ENCODE measurements around the gene BRIP1. TPM values are rescaled to one million over a fixed set of nuclear protein-coding genes. Genes with fewer than 3 reads are reported as not detected.

BRIP1 gene
- total RNA-seq, 1 experiment from 2014 or later = 8.5 TPM

GRCh38 chr17:61749823-61750404 lies 113.4 kb downstream of the BRIP1 start:
- H3K36me3 ChIP-seq (ENCODE audit: insufficient read depth, low read length) = peaks cover 22% of the 10 kb centered on the region
- H2AFZ ChIP-seq (ENCODE audit: low read length) = no peak overlapping the region
- H3K9ac ChIP-seq (ENCODE audit: low read length) = no peak overlapping the region
- DNase-seq = no peak
- no peaks in the 10 kb centered on the region for H3K9me2 ChIP-seq (replicated peaks; ENCODE audit: insufficient read depth, low read length)
- no peaks in the 10 kb centered on the region for H3K4me1 ChIP-seq (ENCODE audit: low read length)
- no peak overlapping the region for H3K4me2 ChIP-seq (ENCODE audit: low read depth, low read length, poor library complexity, severe bottlenecking)
- H3K9me3 ChIP-seq (ENCODE audit: low read length) = peaks cover 7% of the 10 kb centered on the region; the same call in 1 of the 2 replicates
- H3K27me3 ChIP-seq (ENCODE audit: low read length) = no peaks in the 10 kb centered on the region
- H3K79me2 ChIP-seq (ENCODE audit: low read length) = 0 out of 2 replicates have a peak, but pooled peaks cover 2% of the 10 kb centered on the region
- no peaks in the 10 kb centered on the region for H4K20me1 ChIP-seq (ENCODE audit: insufficient read depth, low read depth, low read length)
- no peak overlapping the region for H3K4me3 ChIP-seq (ENCODE audit: low read length)
- H3K27ac ChIP-seq (ENCODE audit: low read length) = no peak overlapping the region

DNA sequence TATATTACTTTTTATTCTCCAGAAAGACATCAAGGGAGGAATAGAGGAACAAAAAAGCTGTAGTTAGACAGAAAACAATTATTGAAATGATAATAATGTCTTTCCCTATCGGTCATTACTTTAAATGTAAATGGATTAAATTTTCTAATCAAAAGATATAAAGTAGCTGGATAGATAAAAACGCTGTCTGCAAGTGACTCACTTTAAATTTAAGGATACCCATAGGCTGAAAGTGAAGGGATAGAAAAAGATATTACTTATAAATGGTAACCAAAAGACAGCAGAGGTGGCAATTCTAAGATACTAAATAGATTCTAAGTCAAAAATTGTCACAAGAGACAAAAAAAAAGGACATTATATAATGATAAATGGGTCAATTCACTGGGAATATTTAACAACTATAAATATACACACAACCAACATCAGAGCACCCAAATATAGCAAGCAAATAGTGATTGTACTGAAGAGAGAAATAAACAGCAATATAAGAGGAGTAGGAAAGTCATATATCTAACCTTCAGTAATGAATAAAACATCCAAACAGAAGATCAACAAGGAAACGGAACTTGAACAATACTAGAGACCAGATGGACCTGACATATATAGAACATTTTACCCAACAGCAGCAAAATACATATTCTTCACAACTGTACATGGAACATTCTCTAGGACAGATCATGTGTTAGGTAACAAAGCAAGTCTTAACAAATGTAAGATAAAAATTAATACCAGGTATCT lies 116.9 kb downstream of the BRIP1 start:
- Histone ChIP-seq H3K27me3 (ENCODE audit: low read length) (no peaks in the 10 kb centered on the region), H3K36me3 (ENCODE audit: insufficient read depth, low read length) (peaks cover 49% of the 10 kb centered on the region), H3K9me3 (ENCODE audit: low read length) (peaks cover 9% of the 10 kb centered on the region), H3K9ac (ENCODE audit: low read length) (no peak overlapping the region), H3K27ac (ENCODE audit: low read length) (no peak overlapping the region), H3K4me2 (ENCODE audit: low read depth, low read length, poor library complexity, severe bottlenecking) (no peak overlapping the region), H3K79me2 (ENCODE audit: low read length) (0 out of 2 replicates have a peak, but pooled peaks cover 2% of the 10 kb centered on the region), H3K9me2 (replicated peaks; ENCODE audit: insufficient read depth, low read length) (no peaks in the 10 kb centered on the region), H3K4me1 (ENCODE audit: low read length) (no peaks in the 10 kb centered on the region), H2AFZ (ENCODE audit: low read length) (no peak overlapping the region), H3K4me3 (ENCODE audit: low read length) (no peak overlapping the region), H4K20me1 (ENCODE audit: insufficient read depth, low read depth, low read length) (no peaks in the 10 kb centered on the region)
- DNase-seq = no peak

GRCh38 chr17:61744804-61745203 lies 118.5 kb downstream of the BRIP1 start:
- 0 out of 2 replicates have a peak, but pooled peaks cover 2% of the 10 kb centered on the region for H3K79me2 ChIP-seq (ENCODE audit: low read length)
- H4K20me1 ChIP-seq (ENCODE audit: insufficient read depth, low read depth, low read length) = no peaks in the 10 kb centered on the region
- H3K9me2 ChIP-seq (replicated peaks; ENCODE audit: insufficient read depth, low read length) = no peaks in the 10 kb centered on the region
- peaks cover 9% of the 10 kb centered on the region for H3K9me3 ChIP-seq (ENCODE audit: low read length)
- DNase-seq = no peak
- H3K4me2 ChIP-seq (ENCODE audit: low read depth, low read length, poor library complexity, severe bottlenecking) = no peak overlapping the region
- no peak overlapping the region for H3K9ac ChIP-seq (ENCODE audit: low read length)
- H3K27ac ChIP-seq (ENCODE audit: low read length) = no peak overlapping the region
- H3K27me3 ChIP-seq (ENCODE audit: low read length) = no peaks in the 10 kb centered on the region
- H2AFZ ChIP-seq (ENCODE audit: low read length) = no peak overlapping the region
- H3K4me3 ChIP-seq (ENCODE audit: low read length) = no peak overlapping the region
- H3K4me1 ChIP-seq (ENCODE audit: low read length) = no peaks in the 10 kb centered on the region
- H3K36me3 ChIP-seq (ENCODE audit: insufficient read depth, low read length) = peaks cover 61% of the 10 kb centered on the region

- no peak overlapping the region for H2AFZ ChIP-seq (ENCODE audit: low read length)
- H3K27me3 ChIP-seq (ENCODE audit: low read length) = no peaks in the 10 kb centered on the region
- H3K9ac ChIP-seq (ENCODE audit: low read length) = no peak overlapping the region
- H4K20me1 ChIP-seq (ENCODE audit: insufficient read depth, low read depth, low read length) = no peaks in the 10 kb centered on the region
- no peak for DNase-seq
- peaks cover 9% of the 10 kb centered on the region for H3K9me3 ChIP-seq (ENCODE audit: low read length)
- peaks cover 67% of the 10 kb centered on the region for H3K36me3 ChIP-seq (ENCODE audit: insufficient read depth, low read length)
- no peak overlapping the region for H3K4me2 ChIP-seq (ENCODE audit: low read depth, low read length, poor library complexity, severe bottlenecking)
- no peak overlapping the region for H3K4me3 ChIP-seq (ENCODE audit: low read length)
- no peak overlapping the region for H3K27ac ChIP-seq (ENCODE audit: low read length)
- no peaks in the 10 kb centered on the region for H3K9me2 ChIP-seq (replicated peaks; ENCODE audit: insufficient read depth, low read length)
- H3K79me2 ChIP-seq (ENCODE audit: low read length) = 0 out of 2 replicates have a peak, but pooled peaks cover 2% of the 10 kb centered on the region
- H3K4me1 ChIP-seq (ENCODE audit: low read length) = no peaks in the 10 kb centered on the region
Measured at GRCh38 chr17:61744252-61744651, 119.1 kb downstream of the BRIP1 start.

- no peak overlapping the region for H3K4me3 ChIP-seq (ENCODE audit: low read length)
Measured at GRCh38 chr17:61743766-61744165, 119.6 kb downstream of the BRIP1 start.

GRCh38 chr17:61739002-61739401 lies 124.3 kb downstream of the BRIP1 start:
- Histone ChIP-seq H3K79me2 (ENCODE audit: low read length) (no peaks in the 10 kb centered on the region), H3K27ac (ENCODE audit: low read length) (no peak overlapping the region), H2AFZ (ENCODE audit: low read length) (no peak overlapping the region), H3K9me2 (replicated peaks; ENCODE audit: insufficient read depth, low read length) (no peaks in the 10 kb centered on the region), H3K4me3 (ENCODE audit: low read length) (no peak overlapping the region), H3K9ac (ENCODE audit: low read length) (no peak overlapping the region), H3K4me1 (ENCODE audit: low read length) (no peaks in the 10 kb centered on the region), H3K9me3 (ENCODE audit: low read length) (peaks cover 3% of the 10 kb centered on the region), H4K20me1 (ENCODE audit: insufficient read depth, low read depth, low read length) (no peaks in the 10 kb centered on the region), H3K4me2 (ENCODE audit: low read depth, low read length, poor library complexity, severe bottlenecking) (no peak overlapping the region), H3K27me3 (ENCODE audit: low read length) (no peaks in the 10 kb centered on the region), H3K36me3 (ENCODE audit: insufficient read depth, low read length) (peaks cover 68% of the 10 kb centered on the region)
- no peak for DNase-seq

More at GRCh38 chr17:61743766-61744165, 119.6 kb downstream of the BRIP1 start:
- Histone ChIP-seq H3K9ac (ENCODE audit: low read length) (no peak overlapping the region), H3K36me3 (ENCODE audit: insufficient read depth, low read length) (peaks cover 72% of the 10 kb centered on the region), H3K9me2 (replicated peaks; ENCODE audit: insufficient read depth, low read length) (no peaks in the 10 kb centered on the region), H3K4me2 (ENCODE audit: low read depth, low read length, poor library complexity, severe bottlenecking) (no peak overlapping the region), H3K27ac (ENCODE audit: low read length) (no peak overlapping the region), H3K9me3 (ENCODE audit: low read length) (peaks cover 9% of the 10 kb centered on the region), H3K79me2 (ENCODE audit: low read length) (0 out of 2 replicates have a peak, but pooled peaks cover 2% of the 10 kb centered on the region), H4K20me1 (ENCODE audit: insufficient read depth, low read depth, low read length) (no peaks in the 10 kb centered on the region), H3K4me1 (ENCODE audit: low read length) (no peaks in the 10 kb centered on the region), H2AFZ (ENCODE audit: low read length) (no peak overlapping the region), H3K27me3 (ENCODE audit: low read length) (no peaks in the 10 kb centered on the region)
- no peak for DNase-seq

DNA sequence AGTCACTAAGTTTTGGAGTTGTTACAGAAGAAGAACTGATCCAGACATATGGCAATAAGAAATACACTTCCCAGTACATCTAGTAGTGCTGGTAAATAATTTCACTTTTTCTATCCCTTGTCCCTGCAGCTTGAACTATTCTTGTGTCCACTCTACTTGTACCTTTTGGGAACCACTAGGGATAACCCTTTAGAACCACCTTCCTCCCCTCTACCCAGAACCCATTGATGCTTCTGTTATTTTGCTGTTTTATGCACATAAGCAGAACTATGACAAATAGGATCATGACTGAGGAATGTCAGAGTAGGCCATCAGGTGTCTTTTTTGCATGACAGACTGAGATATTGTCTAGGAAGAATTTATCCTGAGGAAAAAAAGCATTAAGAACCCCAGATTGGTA lies 125.1 kb downstream of the BRIP1 start:
- H3K27me3 ChIP-seq (ENCODE audit: low read length) = no peaks in the 10 kb centered on the region
- H3K4me1 ChIP-seq (ENCODE audit: low read length) = no peaks in the 10 kb centered on the region
- H3K9me3 ChIP-seq (ENCODE audit: low read length) = peaks cover 3% of the 10 kb centered on the region
- no peak overlapping the region for H3K9ac ChIP-seq (ENCODE audit: low read length)
- no peak overlapping the region for H3K4me3 ChIP-seq (ENCODE audit: low read length)
- H3K9me2 ChIP-seq (replicated peaks; ENCODE audit: insufficient read depth, low read length) = no peaks in the 10 kb centered on the region
- no peaks in the 10 kb centered on the region for H3K79me2 ChIP-seq (ENCODE audit: low read length)
- peaks cover 64% of the 10 kb centered on the region for H3K36me3 ChIP-seq (ENCODE audit: insufficient read depth, low read length)
- no peak overlapping the region for H2AFZ ChIP-seq (ENCODE audit: low read length)
- H4K20me1 ChIP-seq (ENCODE audit: insufficient read depth, low read depth, low read length) = no peaks in the 10 kb centered on the region
- H3K27ac ChIP-seq (ENCODE audit: low read length) = no peak overlapping the region
- DNase-seq = no peak
- no peak overlapping the region for H3K4me2 ChIP-seq (ENCODE audit: low read depth, low read length, poor library complexity, severe bottlenecking)

GRCh38 chr17:61737820-61738219 lies 125.5 kb downstream of the BRIP1 start:
- H3K9ac ChIP-seq (ENCODE audit: low read length) = no peak overlapping the region

More at GRCh38 chr17:61737820-61738219, 125.5 kb downstream of the BRIP1 start:
- peaks cover 60% of the 10 kb centered on the region for H3K36me3 ChIP-seq (ENCODE audit: insufficient read depth, low read length)
- H3K9me2 ChIP-seq (replicated peaks; ENCODE audit: insufficient read depth, low read length) = no peaks in the 10 kb centered on the region
- no peaks in the 10 kb centered on the region for H3K27me3 ChIP-seq (ENCODE audit: low read length)
- H4K20me1 ChIP-seq (ENCODE audit: insufficient read depth, low read depth, low read length) = no peaks in the 10 kb centered on the region
- H3K9me3 ChIP-seq (ENCODE audit: low read length) = peaks cover 2% of the 10 kb centered on the region
- no peak overlapping the region for H3K4me3 ChIP-seq (ENCODE audit: low read length)
- no peak overlapping the region for H3K4me2 ChIP-seq (ENCODE audit: low read depth, low read length, poor library complexity, severe bottlenecking)
- H3K79me2 ChIP-seq (ENCODE audit: low read length) = no peaks in the 10 kb centered on the region
- no peak overlapping the region for H3K27ac ChIP-seq (ENCODE audit: low read length)
- H3K4me1 ChIP-seq (ENCODE audit: low read length) = no peaks in the 10 kb centered on the region
- no peak for DNase-seq
- H2AFZ ChIP-seq (ENCODE audit: low read length) = no peak overlapping the region

Data from Karpas-422 (cell line).